Upper lobe of right lung (tissue), 1 donor: ENCODE results near the gene AARS2. TPM values are rescaled to one million over a fixed set of nuclear protein-coding genes. Genes with fewer than 3 reads are reported as not detected.
"Not testable (repeated sequence)": the region's sequence is repeated elsewhere in the genome, so short reads cannot be mapped to it uniquely, and the experiment has no call there.

Experiments
- ATAC-seq: fragments of 200-7000 bp; cut with Tn5 transposase; one replicate; pipeline ENCODE4 v1.9.1; 2020; ENCODE audit warnings: mild to moderate bottlenecking, moderate library complexity
- DNase-seq: peaks from one replicate; pipeline ENCODE4 v3.0.0-alpha.2; 2020
- H3K27ac ChIP-seq: fragments of 200-600 bp; one replicate; pipeline ENCODE4 v1.8.0; 2022
- H3K27me3 ChIP-seq: fragments of 200-600 bp; one replicate; pipeline ENCODE4 v1.8.0; 2022; ENCODE audit warnings: mild to moderate bottlenecking
- H3K36me3 ChIP-seq: fragments of 200-600 bp; one replicate; pipeline ENCODE4 v1.8.0; 2022
- H3K4me1 ChIP-seq: fragments of 200-600 bp; one replicate; pipeline ENCODE4 v1.8.0; 2022
- H3K4me3 ChIP-seq: fragments of 200-600 bp; one replicate; pipeline ENCODE4 v1.8.0; 2022; ENCODE audit warnings: mild to moderate bottlenecking
- H3K9me3 ChIP-seq: fragments of 200-600 bp; one replicate; pipeline ENCODE4 v1.8.0; 2022
- CTCF ChIP-seq: fragments of 200-600 bp; IDR thresholded peaks from one replicate; pipeline ENCODE4 v1.8.0; 2022; ENCODE audit warnings: antibody characterized with exemption
- intact Hi-C: fragments of 100-400 bp; cut with DNase I; formaldehyde crosslinking; loops from one replicate; pipeline ENCODE4 v1.11.0; 2022
- total RNA-seq: library from RNA; stranded (reverse); fragmentation: NEBNext Ultra II Directional; extraction: Animal tissue kit (Norgen Biotek cat#: 25700); gene quantifications from one replicate; pipeline ENCODE4 v1.2.1, GENCODE V29; 2021
- donor health status: DM: no; HTN: yes; CAD: no; lungs with severe emphysema.

The AARS2 gene
- total RNA-seq, 1 donor from 2014 or later: 11.8 TPM

DNA sequence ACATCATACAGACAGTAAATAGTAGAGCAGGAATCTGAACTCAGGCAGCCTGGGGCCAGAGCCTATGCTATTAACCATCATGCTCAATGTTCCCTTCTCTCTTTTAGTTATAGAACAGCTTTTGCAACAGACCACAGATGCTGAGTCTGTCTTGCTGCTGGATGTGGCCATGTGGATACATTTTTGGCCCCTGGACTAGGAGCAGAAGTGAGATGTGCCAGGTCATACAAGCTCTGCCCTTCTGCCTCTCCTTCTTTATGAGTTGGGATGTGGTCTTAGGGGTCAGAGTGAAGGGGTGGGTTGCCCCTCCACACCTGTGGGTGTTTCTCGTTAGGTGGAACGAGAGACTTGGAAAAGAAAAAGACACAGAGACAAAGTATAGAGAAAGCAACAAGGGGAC, 14.6 kb upstream of the AARS2 start:
- DNase-seq: no peak
- no peak for ATAC-seq
- Histone ChIP-seq H3K27me3 (peaks cover 20% of the 10 kb centered on the region), H3K4me3 (no peak overlapping the region), H3K27ac (no peak overlapping the region), H3K36me3 (no peaks in the 10 kb centered on the region), H3K9me3 (no peaks in the 10 kb centered on the region), H3K4me1 (no peaks in the 10 kb centered on the region)
- TF ChIP-seq CTCF: no peak
- intact Hi-C loops: no loop called here

GRCh38 chr6:44327096-44327495, 13.9 kb upstream of the AARS2 start:
- H3K27me3 ChIP-seq: peaks cover 14% of the 10 kb centered on the region
- H3K27ac ChIP-seq: no peak overlapping the region
- no peaks in the 10 kb centered on the region for H3K9me3 ChIP-seq
- DNase-seq: no peak
- intact Hi-C loops: no loop called here
- no peaks in the 10 kb centered on the region for H3K4me1 ChIP-seq
- ATAC-seq: no peak
- H3K36me3 ChIP-seq: no peaks in the 10 kb centered on the region
- TF ChIP-seq CTCF: no peak
- no peak overlapping the region for H3K4me3 ChIP-seq

GRCh38 chr6:44321210-44321609, 8.1 kb upstream of the AARS2 start:
- intact Hi-C loops: no loop called here
- TF ChIP-seq CTCF: no peak
- H3K27me3 ChIP-seq: peaks cover 9% of the 10 kb centered on the region
- DNase-seq: no peak
- H3K9me3 ChIP-seq: no peaks in the 10 kb centered on the region
- no peaks in the 10 kb centered on the region for H3K36me3 ChIP-seq
- H3K27ac ChIP-seq: no peak overlapping the region
- H3K4me1 ChIP-seq: no peaks in the 10 kb centered on the region
- no peak for ATAC-seq
- no peak overlapping the region for H3K4me3 ChIP-seq

DNA sequence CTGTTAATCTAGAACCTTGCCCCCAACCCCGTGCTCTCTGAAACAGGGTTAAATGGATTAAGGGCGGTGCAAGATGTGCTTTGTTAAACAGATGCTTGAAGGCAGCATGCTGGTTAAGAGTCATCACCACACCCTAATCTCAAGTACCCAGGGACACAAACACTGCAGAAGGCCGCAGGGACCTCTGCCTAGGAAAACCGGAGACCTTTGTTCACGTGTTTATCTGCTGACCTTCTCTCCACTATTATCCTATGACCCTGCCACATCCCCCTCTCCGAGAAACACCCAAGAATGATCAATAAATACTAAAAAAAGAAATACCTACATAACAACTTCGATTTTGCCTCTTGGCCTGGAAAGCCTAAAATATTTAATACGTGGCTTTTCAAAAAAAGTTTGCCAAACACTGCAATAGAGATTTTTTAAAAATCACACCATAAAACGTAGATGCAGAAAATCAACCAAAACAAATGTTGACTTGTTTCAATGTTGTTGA, 4.0 kb upstream of the AARS2 start:
- intact Hi-C loops, H3K27me3 ChIP-seq, H3K36me3 ChIP-seq, H3K4me1 ChIP-seq, H3K4me3 ChIP-seq, H3K27ac ChIP-seq, DNase-seq, ATAC-seq, H3K9me3 ChIP-seq: not testable (repeated sequence)

- peaks cover 9% of the 10 kb centered on the region for H3K27me3 ChIP-seq
- ATAC-seq (peak; percentile 35), DNase-seq (no peak)
- peaks cover 7% of the 10 kb centered on the region for H3K4me1 ChIP-seq
- no peak overlapping the region for H3K27ac ChIP-seq
- TF ChIP-seq CTCF: no peak
- no peak overlapping the region for H3K4me3 ChIP-seq
- intact Hi-C loops: no loop called here
- H3K9me3 ChIP-seq: no peaks in the 10 kb centered on the region
- no peaks in the 10 kb centered on the region for H3K36me3 ChIP-seq
These were observed 3.3 kb upstream of the AARS2 start for GRCh38 chr6:44316481-44316880.

DNA sequence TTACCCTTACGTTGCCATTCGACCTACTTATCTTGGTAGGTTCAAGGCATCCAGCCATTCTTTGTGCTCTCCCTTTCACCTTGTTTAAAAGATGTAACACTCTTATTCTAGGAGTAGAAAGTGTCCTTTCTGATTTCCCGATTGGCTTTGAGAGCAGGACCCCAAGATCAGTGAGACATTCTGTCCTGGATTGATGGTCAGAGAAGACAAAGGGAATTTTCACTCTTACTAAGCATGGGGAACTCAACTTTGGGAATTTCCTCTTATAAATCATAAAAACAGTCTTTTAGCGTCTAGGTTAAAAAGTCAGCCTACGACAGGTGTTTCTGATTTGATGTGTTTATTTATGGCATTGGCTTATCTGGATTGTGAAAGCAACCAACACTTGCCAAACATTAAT, 2.8 kb upstream of the AARS2 start:
- Histone ChIP-seq H3K27me3 (peaks cover 9% of the 10 kb centered on the region), H3K27ac (no peak overlapping the region), H3K4me3 (no peak overlapping the region), H3K9me3 (no peaks in the 10 kb centered on the region), H3K4me1 (peaks cover 7% of the 10 kb centered on the region), H3K36me3 (peaks cover 3% of the 10 kb centered on the region)
- ATAC-seq (no peak), DNase-seq (no peak)
- intact Hi-C loops: no loop called here
- no peak for TF ChIP-seq CTCF
